Measurements from ENCODE around the gene ELN. TPM values are rescaled to one million over a fixed set of nuclear protein-coding genes. Genes with fewer than 3 reads are reported as not detected.
"Not testable (repeated sequence)": the region's sequence is repeated elsewhere in the genome, so short reads cannot be mapped to it uniquely, and the experiment has no call there.

Gene ELN
- total RNA-seq, 4 donors from 2014 or later, result 11.5 to 210 (median 27.9) TPM

- Histone ChIP-seq H3K4me3 (no peak overlapping the region), H3K9me3 (no peaks in the 10 kb centered on the region), H3K27me3 (no peaks in the 10 kb centered on the region), H3K4me1 (no peaks in the 10 kb centered on the region), H3K36me3 (no peaks in the 10 kb centered on the region), H3K27ac (no peak overlapping the region)
- TF ChIP-seq CTCF (IDR thresholded peaks at IDR 0.05) (no peak), POLR2A (IDR thresholded peaks at IDR 0.05) (no peak)
- DNase-seq, result no peak
These were observed 13.0 kb downstream of the ELN start for GRCh38 chr7:74040791-74041520.

- H3K36me3 ChIP-seq, result no peaks in the 10 kb centered on the region
- H3K4me3 ChIP-seq, result no peak overlapping the region
- DNase-seq, result no peak
These were observed 15.0 kb downstream of the ELN start for GRCh38 chr7:74042746-74043522.

GRCh38 chr7:74043523-74043951, 15.6 kb downstream of the ELN start:
- H3K4me1 ChIP-seq, result no peaks in the 10 kb centered on the region
- H3K9me3 ChIP-seq, result no peaks in the 10 kb centered on the region
- H3K27me3 ChIP-seq, result no peaks in the 10 kb centered on the region
- H3K4me3 ChIP-seq, result no peak overlapping the region
- no peak for TF ChIP-seq POLR2A (IDR thresholded peaks at IDR 0.05)
- no peak for TF ChIP-seq CTCF (IDR thresholded peaks at IDR 0.05)
- H3K27ac ChIP-seq, result no peak overlapping the region
- no peaks in the 10 kb centered on the region for H3K36me3 ChIP-seq
- no peak for DNase-seq

More at GRCh38 chr7:74042746-74043522, 15.0 kb downstream of the ELN start:
- H3K27me3 ChIP-seq, result no peaks in the 10 kb centered on the region
- no peak for TF ChIP-seq POLR2A (IDR thresholded peaks at IDR 0.05)
- no peak for TF ChIP-seq CTCF (IDR thresholded peaks at IDR 0.05)
- no peak overlapping the region for H3K27ac ChIP-seq
- H3K4me1 ChIP-seq, result no peaks in the 10 kb centered on the region
- no peaks in the 10 kb centered on the region for H3K9me3 ChIP-seq

- DNase-seq, result no peak
- no peaks in the 10 kb centered on the region for H3K4me1 ChIP-seq
- H3K27ac ChIP-seq, result no peak overlapping the region
- no peak overlapping the region for H3K4me3 ChIP-seq
- H3K9me3 ChIP-seq, result no peaks in the 10 kb centered on the region
- no peaks in the 10 kb centered on the region for H3K27me3 ChIP-seq
- no peaks in the 10 kb centered on the region for H3K36me3 ChIP-seq
- TF ChIP-seq CTCF (IDR thresholded peaks at IDR 0.05), result no peak
- no peak for TF ChIP-seq POLR2A (IDR thresholded peaks at IDR 0.05)
These were observed 16.7 kb downstream of the ELN start for GRCh38 chr7:74044366-74045350.

GRCh38 chr7:74046581-74046980, 18.6 kb downstream of the ELN start:
- DNase-seq, H3K9me3 ChIP-seq, H3K27ac ChIP-seq, H3K4me3 ChIP-seq, H3K27me3 ChIP-seq, H3K4me1 ChIP-seq, H3K36me3 ChIP-seq: not testable (repeated sequence)
